Mammary epithelial cell (primary cell): Measurements from ENCODE around the gene FAM3D.

ENCODE experiments used
- CTCF ChIP-seq, 2 donors: IDR thresholded peaks in 1 of 2; conservative IDR thresholded peaks in 1 of 2; 2 replicates each; pipeline ENCODE4 v1.5.1; 2011 to 2012; ENCODE audit warnings: inconsistent platforms in 2 of 2, low read length in 2 of 2, mild to moderate bottlenecking in 2 of 2, control low read depth in 1 of 2, low read depth in 1 of 2; ENCODE audit not compliant: insufficient read depth in 1 of 2; ENCODE audit errors: extremely low read depth in 1 of 2
- EZH2 ChIP-seq: IDR thresholded peaks from 2 replicates; pipeline ENCODE4 v1.6.1; 2012; ENCODE audit warnings: low read length, inconsistent platforms, borderline replicate concordance

- TF ChIP-seq CTCF (conservative IDR thresholded peaks at IDR 0.05 in 1 of 2, IDR thresholded peaks at IDR 0.05 in 1 of 2; ENCODE audit: extremely low read depth in 1 of 2, insufficient read depth in 1 of 2, low read depth in 1 of 2, low read length in 2 of 2) = no peak
- TF ChIP-seq EZH2 = no peak
Observed at GRCh38 chr3:58692484-58692883, 25.9 kb upstream of the FAM3D start.
